Fibroblast of villous mesenchyme (primary cell): ENCODE results near the gene OSBPL10. TPM values are rescaled to one million over a fixed set of nuclear protein-coding genes. Genes with fewer than 3 reads are reported as not detected.

ENCODE experiments used
- DNase-seq: peaks from one replicate; pipeline ENCODE4 v3.0.0-alpha.2; 2010; ENCODE audit warnings: low read depth
- H3K4me3 ChIP-seq: 2 replicates; pipeline ENCODE4 v1.5.1; 2011; ENCODE audit warnings: low read depth, mild to moderate bottlenecking, low read length
- total RNA-seq: library from RNA; depleted of rRNA; stranded (reverse); fragments of >200 nt; gene quantifications from 2 replicates; pipeline ENCODE4 v1.2.3, GENCODE V29; 2012
- TF ChIP-seq, protein P1 (sequence below): IDR thresholded peaks from 2 replicates; pipeline ENCODE4 v1.5.1; 2012; ENCODE audit warnings: low read depth, mild to moderate bottlenecking, low read length; ENCODE audit not compliant: insufficient read depth

The OSBPL10 gene
- total RNA-seq, 1 donor = 7.3 TPM

GRCh38 chr3:31752305-31753049 is 228.6 kb downstream of the OSBPL10 start:
- no peak for DNase-seq
- TF ChIP-seq, protein P1, sequence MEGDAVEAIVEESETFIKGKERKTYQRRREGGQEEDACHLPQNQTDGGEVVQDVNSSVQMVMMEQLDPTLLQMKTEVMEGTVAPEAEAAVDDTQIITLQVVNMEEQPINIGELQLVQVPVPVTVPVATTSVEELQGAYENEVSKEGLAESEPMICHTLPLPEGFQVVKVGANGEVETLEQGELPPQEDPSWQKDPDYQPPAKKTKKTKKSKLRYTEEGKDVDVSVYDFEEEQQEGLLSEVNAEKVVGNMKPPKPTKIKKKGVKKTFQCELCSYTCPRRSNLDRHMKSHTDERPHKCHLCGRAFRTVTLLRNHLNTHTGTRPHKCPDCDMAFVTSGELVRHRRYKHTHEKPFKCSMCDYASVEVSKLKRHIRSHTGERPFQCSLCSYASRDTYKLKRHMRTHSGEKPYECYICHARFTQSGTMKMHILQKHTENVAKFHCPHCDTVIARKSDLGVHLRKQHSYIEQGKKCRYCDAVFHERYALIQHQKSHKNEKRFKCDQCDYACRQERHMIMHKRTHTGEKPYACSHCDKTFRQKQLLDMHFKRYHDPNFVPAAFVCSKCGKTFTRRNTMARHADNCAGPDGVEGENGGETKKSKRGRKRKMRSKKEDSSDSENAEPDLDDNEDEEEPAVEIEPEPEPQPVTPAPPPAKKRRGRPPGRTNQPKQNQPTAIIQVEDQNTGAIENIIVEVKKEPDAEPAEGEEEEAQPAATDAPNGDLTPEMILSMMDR = no peak
- H3K4me3 ChIP-seq = no peak overlapping the region

DNA sequence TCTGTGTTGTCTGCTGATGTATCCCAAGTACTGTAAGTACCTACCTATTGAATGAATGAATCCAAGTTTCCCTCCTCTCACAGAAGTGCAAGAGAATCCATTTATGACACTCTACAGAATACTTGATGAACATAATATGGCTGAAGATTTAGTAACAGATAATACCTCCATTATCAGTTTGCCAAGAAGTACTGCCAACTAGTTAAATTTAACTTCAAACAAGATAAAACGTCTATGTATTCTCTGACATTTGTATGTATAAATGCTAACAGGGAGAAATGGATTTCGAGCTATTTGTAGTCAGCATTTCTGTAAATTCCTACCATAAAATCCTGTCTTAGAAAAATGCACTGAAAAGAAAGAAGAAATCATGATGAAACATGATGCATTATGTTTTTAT is 230.7 kb downstream of the OSBPL10 start:
- no peak for DNase-seq
- no peak overlapping the region for H3K4me3 ChIP-seq
- TF ChIP-seq, protein P1 = no peak

GRCh38 chr3:31748933-31749295 is 232.1 kb downstream of the OSBPL10 start:
- H3K4me3 ChIP-seq = no peak overlapping the region
- no peak for DNase-seq
- TF ChIP-seq, protein P1 = no peak

- DNase-seq = peak; percentile 66
- no peak overlapping the region for H3K4me3 ChIP-seq
- TF ChIP-seq, protein P1 = no peak
These were observed 232.7 kb downstream of the OSBPL10 start for GRCh38 chr3:31748281-31748932.

- H3K4me3 ChIP-seq = no peak overlapping the region
- no peak for DNase-seq
- TF ChIP-seq, protein P1 = no peak
These were observed 233.3 kb downstream of the OSBPL10 start for GRCh38 chr3:31747785-31748184.

GRCh38 chr3:31744913-31745312 is 236.1 kb downstream of the OSBPL10 start:
- no peak overlapping the region for H3K4me3 ChIP-seq
- TF ChIP-seq, protein P1 = no peak
- no peak for DNase-seq
